ENCODE measurements around the gene R3HDM4.

The R3HDM4 gene

DNA sequence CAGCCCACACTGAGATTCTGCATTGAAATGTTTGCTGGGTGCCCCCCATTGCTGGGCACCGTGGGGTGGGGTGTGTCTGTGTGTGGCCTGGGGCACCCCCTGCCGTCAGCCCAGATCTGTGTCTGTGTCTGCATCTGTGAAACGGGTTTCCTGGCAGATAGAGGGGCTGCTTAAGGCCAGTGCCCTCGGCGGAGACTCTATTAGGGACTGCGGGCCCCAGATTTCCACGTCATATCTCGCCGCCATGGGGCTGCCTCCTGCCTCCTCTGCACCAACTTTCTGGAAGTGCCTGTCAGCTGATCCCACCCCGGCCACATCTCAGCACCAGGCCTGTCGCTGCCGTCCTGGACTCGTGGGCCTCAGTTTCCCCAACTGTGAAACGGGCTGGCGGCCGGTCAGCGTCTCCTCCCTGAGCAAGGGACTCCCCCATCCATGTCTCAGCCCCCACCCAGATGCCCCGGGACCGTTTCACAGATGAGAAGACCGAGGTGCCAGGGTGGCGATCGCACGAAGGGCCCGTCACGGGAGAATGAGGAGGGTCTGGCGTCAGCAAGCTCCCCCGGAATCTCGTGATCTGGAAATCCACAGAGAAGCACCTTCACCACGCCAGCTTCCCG is 34.2 kb upstream of the R3HDM4 start:
- DNase-seq (ENCODE audit: low spot score): no peak

DNA sequence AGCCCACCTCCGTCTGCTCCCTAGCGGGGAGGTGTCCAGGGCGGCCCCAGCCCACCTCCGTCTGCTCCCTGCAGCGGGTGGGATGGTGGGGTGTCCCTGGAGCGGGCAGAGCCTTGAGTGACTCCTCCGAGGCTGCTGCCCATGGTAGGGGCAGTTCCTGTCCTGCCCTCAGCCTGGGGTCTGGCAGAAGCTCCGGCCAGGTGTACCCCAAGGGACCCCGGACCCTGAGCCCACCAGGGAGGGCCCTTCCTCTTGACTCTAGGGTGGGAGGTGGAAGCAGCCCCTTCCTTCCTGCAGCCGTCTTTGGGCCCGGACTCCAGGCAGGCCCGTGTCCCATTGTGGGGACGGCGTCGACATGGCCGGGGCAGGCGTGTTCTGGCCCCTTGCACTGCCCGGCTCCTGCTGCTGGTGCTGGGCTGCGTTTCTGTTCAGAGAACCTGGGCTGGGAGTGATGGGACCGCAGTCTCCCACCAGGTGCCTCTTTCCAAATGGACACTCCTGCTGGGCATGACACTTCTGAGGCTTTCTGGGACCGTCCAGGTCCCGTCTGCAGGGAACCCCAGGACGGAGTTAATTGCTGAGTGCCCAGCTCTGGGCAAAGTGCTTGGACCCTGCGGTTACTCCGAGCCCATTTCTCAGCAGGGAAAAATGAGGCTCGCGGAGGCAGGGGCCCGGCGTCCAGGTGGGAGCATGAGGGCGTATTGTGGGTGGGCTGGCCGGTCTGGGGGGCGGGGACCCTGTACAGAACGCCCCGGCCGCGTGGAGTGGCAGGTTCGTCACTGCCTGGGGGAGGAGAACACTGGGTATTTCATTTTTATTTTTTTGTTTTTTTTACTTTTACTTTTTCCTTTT is 32.6 kb upstream of the R3HDM4 start:
- DNase-seq (ENCODE audit: low spot score): no peak

DNA sequence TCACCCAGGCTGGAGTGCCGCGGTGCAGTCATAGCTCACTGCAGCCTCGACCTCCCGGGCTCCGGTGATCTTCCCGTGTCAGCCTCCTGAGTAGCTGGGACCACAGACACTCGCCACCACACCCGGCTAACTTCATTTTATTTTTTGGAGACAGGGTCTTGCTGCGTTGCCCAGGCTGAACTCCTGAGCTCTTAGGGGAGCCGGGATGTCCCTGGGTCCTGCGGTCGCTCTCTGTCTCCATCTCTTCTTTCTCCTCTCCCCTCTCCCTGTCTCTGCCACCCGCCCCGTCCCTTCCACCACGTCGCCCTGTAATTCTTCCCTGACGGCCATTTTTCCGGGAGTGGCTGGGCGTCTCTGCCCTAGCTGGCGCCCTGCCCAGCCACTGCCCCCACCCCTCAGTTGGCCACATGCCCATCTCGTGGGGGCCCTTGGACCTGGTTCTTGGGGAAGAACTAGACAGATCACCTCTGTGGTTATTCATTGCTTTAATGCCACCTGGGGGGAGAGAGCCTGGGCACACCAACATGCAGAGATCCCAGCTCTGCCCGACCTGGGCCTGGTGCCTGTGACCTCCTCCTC is 31.7 kb upstream of the R3HDM4 start:
- no peak for DNase-seq (ENCODE audit: low spot score)

DNA sequence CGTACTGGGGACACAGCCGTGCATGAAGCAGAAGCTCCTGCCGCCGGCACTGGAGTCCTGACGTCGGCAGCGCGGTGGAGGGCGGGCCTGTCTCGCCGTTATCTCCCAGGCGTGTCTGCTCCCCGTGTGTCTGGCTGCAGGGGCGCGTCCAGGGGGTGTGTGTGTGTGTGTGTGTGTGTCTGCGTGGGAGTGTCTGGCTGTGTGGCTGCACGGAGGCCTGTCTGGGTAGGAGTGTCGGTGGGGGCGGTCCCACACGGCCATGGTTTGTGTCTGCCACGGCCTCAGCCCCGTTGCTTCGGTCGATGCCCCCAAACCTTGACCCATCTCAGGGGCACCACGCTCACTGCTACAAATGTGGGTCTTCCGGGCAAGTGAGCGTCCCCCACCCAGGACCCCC is 31.1 kb upstream of the R3HDM4 start:
- DNase-seq (ENCODE audit: low spot score): no peak

DNA sequence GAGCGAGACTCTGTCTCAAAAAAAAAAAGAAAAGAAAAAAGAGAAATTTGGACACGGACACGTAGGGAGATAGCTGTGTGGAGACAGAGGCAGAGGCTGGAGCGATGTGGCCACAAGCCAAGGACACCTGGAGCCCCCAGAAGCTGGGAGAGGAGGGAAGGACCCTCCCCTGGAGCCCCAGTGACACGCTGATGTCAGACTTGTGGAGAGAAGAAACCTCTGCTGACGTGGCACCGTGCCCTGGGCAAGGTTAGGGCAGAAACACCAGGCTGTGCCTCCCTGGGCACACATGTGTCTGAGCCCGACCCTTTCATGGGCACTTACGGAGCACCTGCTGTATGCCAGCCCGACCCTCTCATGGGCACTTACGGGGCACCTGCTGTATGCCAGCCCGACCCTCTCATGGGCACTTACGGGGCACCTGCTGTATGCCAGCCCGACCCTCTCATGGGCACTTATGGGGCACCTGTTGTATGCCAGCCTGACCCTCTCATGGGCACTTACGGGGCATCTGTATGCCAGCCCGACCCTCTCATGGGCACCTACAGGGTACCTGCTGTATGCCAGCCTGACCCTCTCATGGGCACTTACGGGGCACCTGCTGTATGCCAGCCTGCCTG is 30.6 kb upstream of the R3HDM4 start:
- DNase-seq (ENCODE audit: low spot score): no peak

DNA sequence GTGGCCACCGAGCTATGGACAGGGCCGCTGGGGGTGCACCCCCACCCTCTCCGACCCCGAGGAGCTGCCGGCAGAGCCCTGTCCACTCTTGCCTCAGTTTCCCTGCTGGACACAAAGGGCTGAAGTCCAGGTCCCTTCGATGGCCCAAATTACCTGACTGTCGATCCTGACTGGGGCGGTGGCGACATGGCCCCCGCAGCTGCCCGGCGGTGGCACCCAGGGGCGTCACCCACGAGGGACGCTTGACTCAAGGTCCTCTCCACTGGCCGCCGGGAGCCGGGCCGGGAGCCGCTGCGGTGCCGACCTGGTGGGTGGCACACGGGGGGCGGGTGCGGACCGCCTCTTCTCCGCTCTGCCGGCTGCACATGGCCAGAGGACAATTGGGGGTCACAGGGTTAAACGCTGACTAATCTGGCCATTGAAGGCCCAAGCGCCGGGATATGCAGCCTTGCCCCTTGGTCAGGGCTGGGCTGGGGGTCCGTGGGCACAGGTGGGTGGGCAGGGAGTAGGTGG is 29.2 kb upstream of the R3HDM4 start:
- no peak for DNase-seq (ENCODE audit: low spot score)

DNA sequence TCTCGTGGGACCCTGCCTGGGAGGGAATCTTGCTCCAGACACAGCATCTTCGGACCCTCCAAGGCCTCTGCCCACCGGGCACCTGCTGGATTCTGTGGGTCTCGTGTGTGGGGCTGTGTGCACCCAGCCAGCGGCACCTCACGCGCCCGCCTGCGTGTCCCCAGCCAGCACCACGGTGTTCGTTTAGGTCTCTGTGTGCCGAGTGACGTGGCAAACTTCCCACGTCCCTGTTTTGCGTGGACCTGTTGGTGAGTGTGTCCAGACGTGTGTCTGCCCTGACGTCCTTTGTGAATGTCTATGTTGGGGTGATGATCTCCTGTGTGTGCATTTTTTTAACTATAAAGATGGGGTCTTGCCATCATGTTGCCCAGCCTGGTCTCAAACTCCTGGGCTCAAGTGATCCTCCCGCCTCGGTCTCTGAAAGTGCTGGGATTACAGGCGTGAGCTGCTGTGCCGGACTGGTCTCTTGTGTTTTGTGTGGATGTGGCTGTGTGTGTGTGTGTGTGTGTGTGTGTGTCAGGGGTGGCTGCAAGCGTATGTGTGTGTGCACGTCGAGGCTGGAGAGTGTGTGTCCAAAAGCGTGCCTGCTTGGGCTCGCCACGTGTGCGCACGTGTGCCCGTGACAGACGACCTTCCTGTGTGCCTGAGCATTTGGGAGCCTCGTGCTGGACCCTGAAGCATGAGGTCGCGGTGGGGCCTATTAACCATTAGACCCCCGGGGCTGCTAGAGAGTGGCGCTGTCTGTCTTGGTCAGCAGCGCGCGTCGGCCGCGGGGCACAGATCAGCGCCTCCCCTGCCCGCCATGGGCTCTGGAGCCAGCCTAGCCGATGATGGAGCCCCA is 28.5 kb upstream of the R3HDM4 start:
- no peak for DNase-seq (ENCODE audit: low spot score)

DNA sequence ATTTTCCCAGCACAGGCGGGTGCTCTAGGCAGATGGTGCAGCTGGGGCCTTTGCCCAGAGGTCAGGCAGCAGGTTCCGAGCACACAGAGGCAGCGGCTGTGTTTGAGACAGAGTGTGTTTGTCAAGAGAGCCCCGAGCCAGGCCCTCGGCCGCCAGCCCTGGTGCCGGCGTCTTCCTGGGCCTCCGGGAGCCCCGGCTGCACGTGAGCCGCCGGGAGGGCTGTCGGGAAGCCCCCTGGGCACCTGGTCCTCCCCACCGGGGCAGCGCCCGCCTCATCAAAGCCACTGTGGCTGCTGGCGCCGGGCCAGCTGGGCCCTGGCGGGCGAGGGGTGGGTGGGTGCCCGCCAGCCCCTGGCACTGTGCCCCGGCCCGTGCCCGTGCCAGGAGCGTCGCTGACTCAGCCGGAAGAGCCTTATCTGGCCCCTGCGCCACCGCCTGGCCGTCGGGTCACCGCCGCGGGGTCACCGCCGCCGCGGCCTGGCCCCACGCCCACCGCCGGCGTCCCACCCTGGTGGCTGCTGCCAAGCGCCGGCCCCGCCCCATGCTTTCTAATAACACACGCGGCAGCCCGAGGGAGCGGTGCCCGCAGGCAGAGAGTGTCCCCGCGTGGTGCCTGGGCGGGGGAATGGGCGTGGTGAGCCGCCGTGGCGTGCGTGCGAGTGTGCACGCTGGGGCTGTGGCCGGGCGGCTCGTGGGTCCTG is 27.7 kb upstream of the R3HDM4 start:
- no peak for DNase-seq (ENCODE audit: low spot score)

DNA sequence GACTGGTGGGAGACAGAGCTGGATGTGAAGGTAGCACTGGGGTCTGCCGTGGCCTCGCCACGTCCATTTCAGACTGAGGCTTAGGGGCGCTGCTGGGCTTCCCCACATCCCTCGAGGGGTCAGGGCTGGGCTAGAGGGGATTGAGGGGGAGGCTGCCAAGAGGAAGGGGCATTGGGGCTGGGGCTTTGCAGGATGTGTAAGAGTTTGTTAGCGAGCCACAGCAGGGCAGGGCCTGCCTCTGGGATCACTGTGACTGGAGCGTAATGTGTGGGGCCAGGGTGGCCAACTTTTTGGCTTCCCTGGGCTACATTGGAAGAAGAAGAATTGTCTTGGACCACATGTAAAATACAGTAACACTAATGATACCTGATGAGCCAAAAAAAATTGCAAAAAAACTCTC is 26.9 kb upstream of the R3HDM4 start:
- no peak for DNase-seq (ENCODE audit: low spot score)

DNA sequence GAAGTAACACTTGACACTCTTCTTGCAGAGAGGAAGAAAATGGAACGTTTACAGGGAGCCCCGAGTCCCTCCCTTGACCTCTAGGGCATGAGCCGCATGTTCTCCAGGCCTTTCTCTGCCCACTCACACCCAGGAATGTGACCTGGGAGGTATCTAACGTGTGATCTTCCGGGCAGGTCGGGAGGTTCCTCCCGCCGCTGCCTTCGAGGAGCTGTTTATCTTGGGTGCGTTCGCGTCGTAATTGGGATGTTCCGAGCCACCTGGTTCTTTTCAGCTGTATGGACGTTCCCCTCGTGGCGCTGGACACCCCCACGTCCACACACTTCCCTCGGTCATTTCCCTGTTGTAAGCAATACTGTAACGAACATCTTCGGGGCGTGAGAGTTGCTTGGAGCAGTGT is 26.4 kb upstream of the R3HDM4 start:
- DNase-seq (ENCODE audit: low spot score): no peak

DNA sequence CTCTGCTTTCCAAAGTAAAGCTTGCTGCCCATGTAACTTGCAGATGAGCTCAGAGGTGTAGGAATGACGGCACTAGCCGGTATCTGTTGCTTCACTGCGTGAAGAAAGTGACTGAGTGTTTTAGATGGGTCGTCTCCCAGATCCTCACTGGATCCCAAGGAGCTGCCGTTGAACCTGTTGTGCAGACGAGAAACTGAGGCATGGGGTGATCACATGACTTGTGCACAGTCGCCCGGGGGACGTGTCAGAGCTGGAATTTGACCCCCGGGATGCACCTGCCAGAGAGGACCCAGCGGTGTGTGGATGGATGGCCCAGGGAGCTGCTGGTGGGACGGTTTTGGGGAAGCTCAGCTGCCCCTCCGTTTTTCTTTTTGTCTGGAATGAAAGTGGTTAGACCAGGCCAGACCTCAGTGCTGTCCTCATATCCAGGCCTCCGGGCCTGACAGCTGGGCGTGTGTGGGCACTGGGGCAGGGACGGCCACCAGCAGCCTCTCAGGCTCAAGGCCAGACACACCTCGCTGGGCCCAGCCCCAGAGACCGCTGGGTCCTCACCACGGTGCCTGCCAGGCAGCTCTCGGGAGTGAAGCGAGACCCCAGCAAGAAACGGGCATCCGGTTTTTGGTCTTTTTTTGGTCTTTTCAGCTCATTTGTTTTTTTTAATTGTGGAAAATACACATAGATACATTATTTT is 25.4 kb upstream of the R3HDM4 start:
- DNase-seq (ENCODE audit: low spot score): no peak

DNA sequence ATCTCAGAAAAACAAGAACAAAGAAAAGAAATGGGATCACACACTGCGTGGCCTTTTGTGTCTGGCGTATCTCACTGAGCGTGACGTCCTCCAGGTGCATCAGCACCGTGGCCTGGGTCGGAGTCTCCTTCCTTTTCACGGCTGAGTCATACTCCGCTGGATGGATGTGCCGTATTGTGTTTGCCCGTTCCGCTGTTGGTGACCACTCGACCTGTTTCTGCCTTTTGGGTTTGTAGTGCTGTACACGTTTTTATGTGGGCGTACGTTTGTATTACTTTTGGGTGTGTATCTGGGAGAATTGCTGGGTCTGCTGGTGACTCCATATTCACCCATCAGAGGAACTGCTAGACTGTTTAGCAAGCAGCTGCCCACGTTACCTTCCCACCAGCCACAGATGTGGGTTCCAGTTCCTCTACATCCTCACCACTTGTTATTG is 24.3 kb upstream of the R3HDM4 start:
- no peak for DNase-seq (ENCODE audit: low spot score)

DNA sequence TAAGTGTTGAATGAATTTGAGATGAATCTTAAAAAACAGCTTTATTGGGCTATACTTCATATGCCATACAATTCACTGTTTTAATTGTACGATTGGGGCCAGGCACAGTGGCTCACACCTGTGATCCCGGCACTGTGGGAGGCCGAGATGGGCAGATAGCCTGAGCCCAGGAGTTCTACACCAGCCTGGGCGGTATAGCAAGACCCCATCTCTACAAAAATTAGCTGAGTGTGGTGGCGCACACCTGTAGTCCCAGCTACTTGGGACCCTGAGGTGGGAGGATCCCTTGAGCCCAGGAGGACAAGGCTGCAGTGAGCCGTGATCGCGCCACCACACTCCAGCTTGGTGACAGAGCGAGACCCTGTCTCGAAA is 23.1 kb upstream of the R3HDM4 start:
- DNase-seq (ENCODE audit: low spot score): no peak

DNA sequence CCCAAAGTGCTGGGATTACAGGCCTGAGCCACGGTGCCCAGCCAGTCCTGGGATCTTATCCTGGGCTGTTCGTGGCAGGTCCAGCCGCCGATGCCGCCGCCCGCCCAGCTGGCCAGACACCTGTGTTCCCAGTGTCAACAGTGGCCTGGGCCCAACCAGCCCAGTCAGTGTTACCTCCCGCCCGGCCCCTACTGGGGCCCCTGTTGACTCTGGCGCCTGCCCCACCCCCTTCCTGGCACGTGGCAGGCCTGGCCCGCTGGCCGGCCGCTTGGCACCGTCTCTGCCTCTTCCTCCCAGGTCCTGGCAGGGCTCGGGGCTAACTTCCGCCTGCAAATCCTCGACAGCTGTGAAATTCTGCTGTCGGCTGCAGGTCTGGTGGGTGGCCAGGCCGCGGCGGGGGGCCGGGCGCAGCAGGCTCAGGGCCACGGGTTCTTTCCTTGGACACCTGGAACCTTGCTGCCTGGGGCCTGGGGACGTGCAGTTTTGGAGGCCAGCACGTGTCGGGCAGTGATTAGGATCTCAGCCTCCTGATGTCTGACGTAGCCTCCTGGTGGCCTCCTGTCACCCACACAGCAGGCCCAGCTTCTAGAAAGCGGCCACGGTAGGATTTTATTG is 22.0 kb upstream of the R3HDM4 start:
- no peak for DNase-seq (ENCODE audit: low spot score)

DNA sequence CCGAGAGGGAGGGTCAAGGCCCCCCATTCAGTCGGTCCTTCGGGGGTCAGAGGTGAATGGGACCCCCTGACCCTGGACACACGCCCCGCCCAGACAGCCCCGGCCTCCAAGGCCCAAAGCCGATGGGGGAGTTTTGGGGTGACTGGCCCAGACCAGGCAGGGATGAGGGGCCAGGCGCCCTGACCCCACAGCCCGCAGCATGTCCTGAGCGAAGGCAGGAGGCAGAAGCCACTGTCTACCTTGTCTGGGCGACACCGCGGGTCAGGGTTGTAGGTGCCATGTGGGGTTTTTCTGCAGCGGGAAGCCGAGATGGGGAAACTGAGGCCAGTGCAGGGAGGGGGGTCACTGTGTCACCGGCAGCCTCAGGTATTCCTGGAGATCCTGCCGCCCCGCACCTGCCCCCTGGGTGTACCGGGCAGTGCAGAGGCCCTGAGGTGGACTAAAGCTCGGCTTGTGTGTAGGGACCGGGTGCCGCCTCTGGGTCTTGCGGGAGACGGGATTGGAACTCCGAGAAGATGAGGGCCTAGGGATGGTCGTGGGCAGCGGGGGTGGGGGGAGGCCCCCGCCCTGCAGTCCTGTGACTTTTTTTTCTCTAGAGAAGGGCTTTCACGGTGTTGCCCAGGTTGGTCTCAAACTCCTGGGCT is 21.3 kb upstream of the R3HDM4 start:
- no peak for DNase-seq (ENCODE audit: low spot score)

DNA sequence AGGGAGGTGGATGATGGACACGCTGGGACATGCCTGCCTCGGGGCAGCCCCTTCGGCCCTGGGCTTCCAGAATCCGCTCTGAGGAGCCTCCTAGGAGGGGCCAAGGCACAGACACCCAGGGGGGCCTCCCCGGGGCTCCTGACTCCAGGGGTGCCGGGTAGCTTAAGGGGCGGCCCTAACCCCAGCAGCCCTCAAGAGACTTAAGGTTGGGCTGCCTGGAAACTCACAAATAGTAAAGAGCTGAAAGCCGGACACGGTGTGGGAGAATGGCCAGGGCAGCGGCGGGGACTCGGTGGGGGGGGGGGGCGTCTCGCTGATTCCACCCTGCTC is 20.5 kb upstream of the R3HDM4 start:
- DNase-seq (ENCODE audit: low spot score): no peak

DNA sequence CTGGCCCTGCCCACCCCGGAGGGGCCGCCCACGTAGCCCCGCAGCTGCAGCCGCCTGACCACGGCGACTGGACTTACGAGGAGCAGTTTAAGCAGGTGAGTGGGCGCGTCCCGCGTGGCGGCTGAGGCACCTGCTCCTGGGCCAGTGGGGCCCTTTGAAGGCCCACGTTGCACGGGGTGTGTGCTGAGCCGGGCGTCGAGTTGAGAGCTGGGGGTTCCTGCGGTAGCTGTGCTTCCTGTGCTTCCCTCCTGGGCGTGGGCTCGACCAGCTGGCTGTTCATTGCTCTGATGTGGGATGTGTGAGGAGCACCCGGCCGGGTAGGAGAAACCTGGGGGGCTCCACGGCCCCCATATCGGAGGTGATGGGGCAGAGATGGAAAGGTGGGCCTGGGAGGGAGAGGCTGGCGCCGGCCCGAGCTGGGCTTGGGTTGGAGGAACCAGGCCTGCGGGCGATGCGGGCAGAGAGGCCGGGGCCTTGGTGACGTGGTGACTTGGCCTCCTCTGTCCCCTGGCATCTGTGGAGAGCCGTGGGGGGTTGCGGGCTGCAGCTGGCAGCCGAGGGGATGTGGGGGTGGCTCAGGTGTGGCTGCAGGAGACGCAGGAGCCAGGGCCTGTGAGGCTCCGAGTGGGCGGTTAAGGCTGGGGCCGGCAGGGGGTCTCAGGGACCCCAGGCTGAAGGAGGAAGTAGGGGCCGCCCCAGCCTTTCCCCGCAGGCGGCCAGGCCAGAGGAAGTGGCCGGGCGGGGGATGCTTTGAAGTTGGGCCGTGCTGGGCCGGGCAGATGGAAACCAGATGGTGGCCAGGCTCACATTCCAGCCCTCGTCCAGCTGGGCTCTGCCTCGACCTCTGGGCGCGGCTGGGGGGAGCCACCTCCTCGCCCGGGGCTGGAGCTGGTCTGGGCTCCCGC is 19.9 kb upstream of the R3HDM4 start:
- DNase-seq (ENCODE audit: low spot score): no peak

DNA sequence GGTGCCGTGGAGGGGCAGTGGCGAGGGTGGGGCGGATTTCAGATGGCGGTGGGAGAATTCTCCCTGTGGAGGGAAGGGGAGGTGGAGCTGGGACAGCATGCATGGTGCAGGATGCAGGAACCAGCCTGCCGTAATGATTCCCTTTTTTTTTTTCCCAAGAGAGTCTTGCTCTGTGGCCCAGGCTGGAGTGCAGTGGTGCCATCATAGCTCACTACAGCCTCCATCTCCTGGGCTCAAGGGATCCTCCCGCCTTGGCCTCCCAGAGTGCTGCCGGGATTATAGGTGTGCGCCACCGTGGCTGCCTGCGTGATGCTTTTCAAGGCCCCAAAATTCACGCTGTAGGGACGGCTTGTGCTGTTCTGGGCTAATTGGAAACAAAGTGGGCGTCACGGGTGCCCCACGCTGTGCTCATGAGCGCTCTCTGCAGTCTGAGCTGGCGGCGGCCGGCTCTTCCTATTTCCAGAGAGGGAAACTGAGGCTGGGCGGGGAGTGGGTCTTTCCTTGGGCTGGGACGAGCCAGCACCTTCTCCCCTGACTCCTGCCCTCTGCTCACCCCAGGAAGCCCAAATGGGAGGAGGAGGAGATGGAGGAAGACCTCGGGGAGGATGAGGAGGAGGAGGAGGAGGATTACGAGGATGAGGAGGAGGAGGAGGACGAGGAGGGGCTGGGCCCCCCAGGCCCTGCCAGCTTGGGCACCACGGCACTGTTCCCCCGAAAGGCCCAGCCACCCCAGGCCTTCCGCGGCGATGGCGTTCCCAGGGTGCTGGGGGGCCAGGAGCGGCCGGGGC is 19.0 kb upstream of the R3HDM4 start:
- no peak for DNase-seq (ENCODE audit: low spot score)
